HCT116 (cell line): ENCODE measurements around the gene TENM3.

ENCODE experiments used
- CBX3 ChIP-seq: IDR thresholded peaks from 2 replicates; pipeline ENCODE4 v1.6.1; 2012; ENCODE audit warnings: low read depth
- CTCF ChIP-seq, 3 experiments: fragments of 200-600 bp in 1 of 3; sonication (generic) in 1 of 3; IDR thresholded peaks in 2 of 3; conservative IDR thresholded peaks in 1 of 3; 2 replicates each; pipeline ENCODE4 v1.5.1; 2012 to 2017; ENCODE audit warnings: low read depth in 2 of 3, low read length in 2 of 3, antibody characterized with exemption in 1 of 3, borderline replicate concordance in 1 of 3, control low read depth in 1 of 3, mild to moderate bottlenecking in 1 of 3, mixed read lengths in 1 of 3, mixed run types in 1 of 3, moderate library complexity in 1 of 3; ENCODE audit not compliant: insufficient read depth in 1 of 3
- POLR2A ChIP-seq: IDR thresholded peaks from 2 replicates; pipeline ENCODE4 v1.7.0; 2011; ENCODE audit warnings: borderline replicate concordance; ENCODE audit not compliant: insufficient read depth, insufficient read length; ENCODE audit errors: extremely low read depth
- POLR2AphosphoS5 ChIP-seq: IDR thresholded peaks from 2 replicates; pipeline ENCODE4 v1.6.1; 2011; ENCODE audit warnings: mild to moderate bottlenecking, low read depth, low read length, moderate library complexity
- RAD21 ChIP-seq: IDR thresholded peaks from 2 replicates; pipeline ENCODE4 v1.6.1; 2012; ENCODE audit warnings: low read depth, mild to moderate bottlenecking
- REST ChIP-seq: IDR thresholded peaks from 2 replicates; pipeline ENCODE4 v1.6.1; 2012; ENCODE audit warnings: low read depth
- SP1 ChIP-seq: IDR thresholded peaks from 2 replicates; pipeline ENCODE4 v1.6.1; 2012; ENCODE audit warnings: low read depth
- YY1 ChIP-seq: IDR thresholded peaks from 2 replicates; pipeline ENCODE4 v1.6.1; 2011; ENCODE audit warnings: low read length, low read depth, moderate library complexity, mild to moderate bottlenecking; ENCODE audit not compliant: insufficient replicate concordance; ENCODE audit errors: extremely low read depth

DNA sequence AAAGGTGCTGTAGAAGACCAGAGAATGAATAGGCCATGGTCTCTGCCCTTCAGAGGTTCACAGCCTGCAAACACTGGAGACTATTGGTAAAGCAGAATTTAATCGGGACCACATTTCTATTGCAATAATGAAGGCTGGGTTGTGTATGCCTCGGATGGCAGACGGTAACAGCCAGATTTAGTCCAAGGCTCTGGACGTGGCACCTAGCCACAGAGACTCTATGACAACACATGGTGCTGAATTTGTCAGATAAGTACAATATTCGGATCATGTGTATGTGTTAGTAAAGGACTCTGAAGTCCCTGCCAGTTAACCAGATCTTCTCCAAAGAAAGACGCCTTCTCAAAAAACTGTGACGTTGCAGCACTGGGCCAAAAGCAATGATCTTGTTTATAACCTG lies 545.0 kb downstream of the TENM3 start:
- TF ChIP-seq CTCF (IDR thresholded peaks at IDR 0.05 in 2 of 3, conservative IDR thresholded peaks at IDR 0.05 in 1 of 3; ENCODE audit: borderline replicate concordance in 1 of 3, insufficient read depth in 1 of 3, low read depth in 2 of 3, low read length in 2 of 3) (no peak), RAD21 (no peak), POLR2A (no peak), SP1 (no peak), REST (no peak), POLR2AphosphoS5 (no peak), CBX3 (no peak), YY1 (no peak)
